Measurements from ENCODE around the gene TMED4.

- TF ChIP-seq CTCF (IDR thresholded peaks at IDR 0.05 in 2 of 3, conservative IDR thresholded peaks at IDR 0.05 in 1 of 3; ENCODE audit: control insufficient read depth in 2 of 3, extremely low read depth in 1 of 3, insufficient read depth in 1 of 3, low read depth in 3 of 3, low read length in 3 of 3) (no peak), SUZ12 (IDR thresholded peaks at IDR 0.05; ENCODE audit: unreplicated experiment) (no peak), POLR2A (IDR thresholded peaks at IDR 0.05; ENCODE audit: low read depth, low read length) (no peak), CHD4 (IDR thresholded peaks at IDR 0.05) (no peak), SRF (IDR thresholded peaks at IDR 0.05; ENCODE audit: low read depth in 2 of 2, low read length in 2 of 2) (peak in 1 of 2 experiments; percentile 40; a peak in 1 of 4 replicates), JUNB (IDR thresholded peaks at IDR 0.05) (0 out of 2 replicates have a peak, but pooled peaks have one; percentile 11), EP300 (IDR thresholded peaks at IDR 0.05; ENCODE audit: borderline replicate concordance in 1 of 2, control insufficient read depth in 1 of 2, low read depth in 2 of 2, low read length in 2 of 2) (no peak), TAF1 (IDR thresholded peaks at IDR 0.05; ENCODE audit: borderline replicate concordance, low read depth, low read length) (no peak), CHD1 (IDR thresholded peaks at IDR 0.05; ENCODE audit: low read depth, low read length) (no peak)
Measured at GRCh38 chr7:44615149-44615611, 33.1 kb upstream of the TMED4 start.
